MCF 10A (cell line): ENCODE data around the gene CD3G. TPM values are rescaled to one million over a fixed set of nuclear protein-coding genes. Genes with fewer than 3 reads are reported as not detected.

Source experiments
- BruUV-seq: library from RNA; stranded (reverse); fragments of 400-500 nt; replicated peaks from 2 replicates; lab custom pipeline; 2021; lab: Mats Ljungman, UMichigan
- CTCF ChIA-PET: fragments of 300-600 bp; sonication (Branson Sonifier 250); formaldehyde crosslinking; extraction: SDS; loops from one replicate; lab custom pipeline; 2021; ENCODE audit warnings: antibody characterized with exemption, inconsistent platforms; lab: Yijun Ruan, JAX
- POLR2A ChIA-PET: fragments of 300-600, 350-650 bp; sonication (Branson Sonifier 250); formaldehyde crosslinking; extraction: SDS; loops from one replicate; lab custom pipeline; 2020; ENCODE audit warnings: antibody characterized with exemption, inconsistent platforms; lab: Yijun Ruan, JAX
- DNase-seq: peaks from one replicate; pipeline ENCODE4 v3.0.0-alpha.2; 2018; ENCODE audit not compliant: unreplicated experiment
- H3K27ac Mint-ChIP-seq: one replicate; pipeline ENCODE4 v1.8.0; 2022; ENCODE audit warnings: mild to moderate bottlenecking, low read depth, mixed read lengths; ENCODE audit not compliant: unreplicated experiment
- H3K27me3 Mint-ChIP-seq: one replicate; pipeline ENCODE4 v1.8.0; 2022; ENCODE audit warnings: mixed read lengths; ENCODE audit not compliant: insufficient read depth, unreplicated experiment
- H3K36me3 Mint-ChIP-seq: one replicate; pipeline ENCODE4 v1.8.0; 2022; ENCODE audit warnings: mild to moderate bottlenecking, moderate library complexity, mixed read lengths; ENCODE audit not compliant: insufficient read depth, unreplicated experiment
- H3K4me1 Mint-ChIP-seq: one replicate; pipeline ENCODE4 v1.8.0; 2022; ENCODE audit warnings: mixed read lengths; ENCODE audit not compliant: insufficient read depth, unreplicated experiment
- H3K4me3 Mint-ChIP-seq: one replicate; pipeline ENCODE4 v1.8.0; 2022; ENCODE audit warnings: mild to moderate bottlenecking, moderate library complexity, mixed read lengths; ENCODE audit not compliant: unreplicated experiment
- H3K9me3 Mint-ChIP-seq: one replicate; pipeline ENCODE4 v1.8.0; 2022; ENCODE audit warnings: mixed read lengths; ENCODE audit not compliant: unreplicated experiment
- intact Hi-C: fragments of 100-400 bp; cut with micrococcal nuclease; formaldehyde crosslinking; loops from 2 replicates; pipeline ENCODE4 v1.14.1; 2022
- total RNA-seq: library from RNA; stranded (reverse); gene quantifications from 2 replicates; pipeline ENCODE4 v1.2.3, GENCODE V29; 2022
- TF ChIP-seq, protein P1 (sequence below): fragments of 200-600 bp; IDR thresholded peaks from one replicate; pipeline ENCODE4 v1.8.0; 2022; ENCODE audit warnings: antibody characterized with exemption, mild to moderate bottlenecking; ENCODE audit not compliant: unreplicated experiment

The CD3G gene
- total RNA-seq, 1 experiment from 2014 or later = not detected

GRCh38 chr11:118373871-118374270 is 29.7 kb downstream of the CD3G start:
- ChIA-PET CTCF (interaction anchor here (0.6 to 1.7 kb wide), 3 partner anchors 13 to 613 kb away, joined by 3 to 6 read pairs (median 3); no protein-coding TSS in a partner anchor), POLR2A (interaction anchor here (1.0 to 1.1 kb wide), 2 partner anchors 10 to 14 kb away, joined by 3 read pairs; partner anchors contain the start of gene UBE4A)
- TF ChIP-seq, protein P1, sequence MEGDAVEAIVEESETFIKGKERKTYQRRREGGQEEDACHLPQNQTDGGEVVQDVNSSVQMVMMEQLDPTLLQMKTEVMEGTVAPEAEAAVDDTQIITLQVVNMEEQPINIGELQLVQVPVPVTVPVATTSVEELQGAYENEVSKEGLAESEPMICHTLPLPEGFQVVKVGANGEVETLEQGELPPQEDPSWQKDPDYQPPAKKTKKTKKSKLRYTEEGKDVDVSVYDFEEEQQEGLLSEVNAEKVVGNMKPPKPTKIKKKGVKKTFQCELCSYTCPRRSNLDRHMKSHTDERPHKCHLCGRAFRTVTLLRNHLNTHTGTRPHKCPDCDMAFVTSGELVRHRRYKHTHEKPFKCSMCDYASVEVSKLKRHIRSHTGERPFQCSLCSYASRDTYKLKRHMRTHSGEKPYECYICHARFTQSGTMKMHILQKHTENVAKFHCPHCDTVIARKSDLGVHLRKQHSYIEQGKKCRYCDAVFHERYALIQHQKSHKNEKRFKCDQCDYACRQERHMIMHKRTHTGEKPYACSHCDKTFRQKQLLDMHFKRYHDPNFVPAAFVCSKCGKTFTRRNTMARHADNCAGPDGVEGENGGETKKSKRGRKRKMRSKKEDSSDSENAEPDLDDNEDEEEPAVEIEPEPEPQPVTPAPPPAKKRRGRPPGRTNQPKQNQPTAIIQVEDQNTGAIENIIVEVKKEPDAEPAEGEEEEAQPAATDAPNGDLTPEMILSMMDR = no peak
- Mint-ChIP-seq H3K9me3 (no peaks in the 10 kb centered on the region), H3K27ac (no peak overlapping the region), H3K4me3 (no peak overlapping the region), H3K36me3 (peaks cover 100% of the 10 kb centered on the region), H3K4me1 (no peaks in the 10 kb centered on the region), H3K27me3 (no peaks in the 10 kb centered on the region)
- no peak for DNase-seq
- no TSS peak for BruUV-seq
- intact Hi-C loops = no loop called here

DNA sequence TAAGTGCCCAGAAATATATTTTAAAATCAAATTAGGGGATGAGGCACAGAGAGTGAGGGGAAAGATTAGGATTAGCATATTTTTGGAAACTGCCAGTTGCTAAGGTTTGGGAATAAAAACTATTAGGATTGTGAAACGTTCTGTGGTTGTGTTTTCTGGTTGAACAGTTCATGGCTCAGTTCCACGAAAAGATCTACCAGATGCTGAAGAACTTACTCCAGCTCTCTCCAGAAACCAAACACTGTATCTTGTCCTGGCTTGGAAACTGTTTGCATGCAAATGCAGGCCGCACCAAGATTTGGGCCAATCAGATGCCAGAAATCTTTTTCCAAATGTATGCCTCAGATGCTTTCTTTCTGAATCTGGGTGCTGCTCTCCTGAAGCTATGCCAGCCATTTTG is 30.6 kb downstream of the CD3G start:
- POLR2A ChIA-PET = interaction anchor here (1.0 to 1.5 kb wide), 2 partner anchors 15 to 25 kb away, joined by 3 read pairs; partner anchors contain the start of gene UBE4A
- H3K36me3 Mint-ChIP-seq = peaks cover 99% of the 10 kb centered on the region
- no peak overlapping the region for H3K27ac Mint-ChIP-seq
- intact Hi-C loops = no loop called here
- CTCF ChIA-PET = interaction anchor here (1.7 kb wide), 1 partner anchor 176 kb away, joined by 6 read pairs; no protein-coding TSS in a partner anchor
- H3K9me3 Mint-ChIP-seq = no peaks in the 10 kb centered on the region
- no peaks in the 10 kb centered on the region for H3K4me1 Mint-ChIP-seq
- TF ChIP-seq, protein P1 = no peak
- no peak for DNase-seq
- BruUV-seq = no TSS peak
- no peaks in the 10 kb centered on the region for H3K27me3 Mint-ChIP-seq
- no peak overlapping the region for H3K4me3 Mint-ChIP-seq

DNA sequence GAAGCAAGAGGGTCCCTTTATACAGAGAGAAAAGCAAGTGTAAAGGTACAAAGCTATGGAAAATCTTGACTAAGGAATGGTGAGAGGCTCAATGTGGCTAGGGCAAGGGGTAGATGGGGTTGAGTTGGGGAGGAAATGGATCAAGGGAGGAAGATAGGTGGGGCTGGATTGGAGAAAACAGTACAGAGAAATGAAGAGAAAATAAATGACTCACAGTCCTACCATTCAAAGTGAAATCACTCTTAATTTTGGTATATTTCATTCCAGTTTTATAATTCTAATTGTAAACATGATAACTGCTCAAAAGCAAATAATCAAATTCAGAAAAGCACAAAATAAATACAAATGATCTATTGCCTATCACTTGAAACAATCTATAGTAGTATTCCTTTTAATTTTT is 31.8 kb downstream of the CD3G start:
- no peak overlapping the region for H3K27ac Mint-ChIP-seq
- H3K4me3 Mint-ChIP-seq = no peak overlapping the region
- no peaks in the 10 kb centered on the region for H3K27me3 Mint-ChIP-seq
- H3K9me3 Mint-ChIP-seq = no peaks in the 10 kb centered on the region
- DNase-seq = no peak
- TF ChIP-seq, protein P1 = no peak
- H3K4me1 Mint-ChIP-seq = no peaks in the 10 kb centered on the region
- ChIA-PET POLR2A (interaction anchor here (1.5 kb wide), 1 partner anchor 23 kb away, joined by 3 read pairs; no protein-coding TSS in a partner anchor), CTCF (interaction anchor here (1.0 kb wide), 1 partner anchor 178 kb away, joined by 3 read pairs; no protein-coding TSS in a partner anchor)
- BruUV-seq = no TSS peak
- intact Hi-C loops = no loop called here
- H3K36me3 Mint-ChIP-seq = peaks cover 98% of the 10 kb centered on the region

GRCh38 chr11:118379497-118379896 is 35.4 kb downstream of the CD3G start:
- POLR2A ChIA-PET = interaction anchor here (0.6 to 1.7 kb wide), 2 partner anchors 19 to 688 kb away, joined by 3 to 5 read pairs; partner anchors contain the start of gene VPS11
- Mint-ChIP-seq H3K9me3 (no peaks in the 10 kb centered on the region), H3K4me3 (no peak overlapping the region), H3K27me3 (no peaks in the 10 kb centered on the region), H3K27ac (no peak overlapping the region), H3K36me3 (peaks cover 98% of the 10 kb centered on the region), H3K4me1 (no peaks in the 10 kb centered on the region)
- BruUV-seq = no TSS peak
- TF ChIP-seq, protein P1 = no peak
- CTCF ChIA-PET = no interaction called here
- no peak for DNase-seq
- intact Hi-C loops = no loop called here
